Right lobe of liver (tissue), 4 donors: ENCODE data around the gene SFRP5.

Experiments
- POLR2A ChIP-seq: fragments of 450-650 bp; IDR thresholded peaks from one replicate; pipeline ENCODE4 v1.6.1; 2017; ENCODE audit warnings: antibody characterized with exemption, mild to moderate bottlenecking
- TF ChIP-seq, protein P1 (sequence below), 4 donors: fragments of 200-600 bp in 3 of 4; fragments of 450-650 bp in 1 of 4; IDR thresholded peaks; one replicate each; pipeline versions ENCODE4 v1.5.1 to v1.8.0; 2016 to 2022; ENCODE audit warnings: antibody characterized with exemption in 4 of 4, mild to moderate bottlenecking in 2 of 4
- donor health status: DM: no; HTN: no; CAD: no.
- donor health status: DM: no; HTN: no; CAD: no.
- donor health status: DM: no; HTN: yes; CAD: no.

GRCh38 chr10:97719602-97720001 is 52.2 kb downstream of the SFRP5 start:
- TF ChIP-seq POLR2A = no peak
- TF ChIP-seq, protein P1, sequence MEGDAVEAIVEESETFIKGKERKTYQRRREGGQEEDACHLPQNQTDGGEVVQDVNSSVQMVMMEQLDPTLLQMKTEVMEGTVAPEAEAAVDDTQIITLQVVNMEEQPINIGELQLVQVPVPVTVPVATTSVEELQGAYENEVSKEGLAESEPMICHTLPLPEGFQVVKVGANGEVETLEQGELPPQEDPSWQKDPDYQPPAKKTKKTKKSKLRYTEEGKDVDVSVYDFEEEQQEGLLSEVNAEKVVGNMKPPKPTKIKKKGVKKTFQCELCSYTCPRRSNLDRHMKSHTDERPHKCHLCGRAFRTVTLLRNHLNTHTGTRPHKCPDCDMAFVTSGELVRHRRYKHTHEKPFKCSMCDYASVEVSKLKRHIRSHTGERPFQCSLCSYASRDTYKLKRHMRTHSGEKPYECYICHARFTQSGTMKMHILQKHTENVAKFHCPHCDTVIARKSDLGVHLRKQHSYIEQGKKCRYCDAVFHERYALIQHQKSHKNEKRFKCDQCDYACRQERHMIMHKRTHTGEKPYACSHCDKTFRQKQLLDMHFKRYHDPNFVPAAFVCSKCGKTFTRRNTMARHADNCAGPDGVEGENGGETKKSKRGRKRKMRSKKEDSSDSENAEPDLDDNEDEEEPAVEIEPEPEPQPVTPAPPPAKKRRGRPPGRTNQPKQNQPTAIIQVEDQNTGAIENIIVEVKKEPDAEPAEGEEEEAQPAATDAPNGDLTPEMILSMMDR (IDR thresholded peaks at IDR 0.05) = no peak
